Astrocyte (in vitro differentiated cells and primary cell): ENCODE results near the gene ATP1A1. TPM values are rescaled to one million over a fixed set of nuclear protein-coding genes. Genes with fewer than 3 reads are reported as not detected.

Experiments
- DNase-seq: peaks from one replicate; pipeline ENCODE4 v3.0.0-alpha.2; 2010; ENCODE audit warnings: low read depth
- FAIRE-seq: peaks from 2 replicates; lab custom pipeline; 2011; peaks lifted over from hg19 to GRCh38; lab: Jason Lieb, UNC
- H2AFZ ChIP-seq: 2 replicates; pipeline ENCODE4 v1.6.0; 2012; ENCODE audit warnings: low read depth, low read length, inconsistent platforms
- H3K27ac ChIP-seq: 2 replicates; pipeline ENCODE4 v1.5.1; 2011; ENCODE audit warnings: low read depth, low read length, inconsistent platforms
- H3K27me3 ChIP-seq: 2 replicates; pipeline ENCODE4 v1.6.0; 2011; ENCODE audit warnings: low read length, inconsistent platforms; ENCODE audit not compliant: insufficient read depth
- H3K36me3 ChIP-seq: 2 replicates; pipeline ENCODE4 v1.5.1; 2011; ENCODE audit warnings: low read length, inconsistent platforms; ENCODE audit not compliant: insufficient read depth
- H3K4me1 ChIP-seq: 2 replicates; pipeline ENCODE4 v1.5.1; 2011; ENCODE audit warnings: low read length, inconsistent platforms; ENCODE audit not compliant: insufficient read depth
- H3K4me2 ChIP-seq: 2 replicates; pipeline ENCODE4 v1.6.0; 2012; ENCODE audit warnings: low read length, inconsistent platforms
- H3K4me3 ChIP-seq: 2 replicates; pipeline ENCODE4 v1.5.1; 2011; ENCODE audit warnings: low read depth, mild to moderate bottlenecking, low read length, inconsistent platforms; ENCODE audit not compliant: insufficient read depth
- H3K79me2 ChIP-seq: 2 replicates; pipeline ENCODE4 v1.6.0; 2012; ENCODE audit warnings: mild to moderate bottlenecking, low read length, inconsistent platforms; ENCODE audit not compliant: insufficient read depth
- H3K9ac ChIP-seq: 2 replicates; pipeline ENCODE4 v1.6.0; 2012; ENCODE audit warnings: mild to moderate bottlenecking, low read length, inconsistent platforms
- H3K9me3 ChIP-seq: 2 replicates; pipeline ENCODE4 v1.5.1; 2012; ENCODE audit warnings: low read depth, mild to moderate bottlenecking, low read length, inconsistent platforms; ENCODE audit not compliant: insufficient read depth
- H4K20me1 ChIP-seq: 2 replicates; pipeline ENCODE4 v1.6.0; 2012; ENCODE audit warnings: low read length, inconsistent platforms; ENCODE audit not compliant: insufficient read depth
- H3K27ac Mint-ChIP-seq: one replicate; pipeline ENCODE4 v1.8.0; 2021; ENCODE audit warnings: mild to moderate bottlenecking, mixed read lengths; ENCODE audit not compliant: unreplicated experiment
- H3K27me3 Mint-ChIP-seq: one replicate; pipeline ENCODE4 v1.8.0; 2021; ENCODE audit warnings: low read depth, mixed read lengths; ENCODE audit not compliant: unreplicated experiment
- H3K36me3 Mint-ChIP-seq: one replicate; pipeline ENCODE4 v1.8.0; 2021; ENCODE audit warnings: low read depth, mixed read lengths; ENCODE audit not compliant: unreplicated experiment
- H3K4me1 Mint-ChIP-seq: one replicate; pipeline ENCODE4 v1.8.0; 2021; ENCODE audit warnings: low read depth, mixed read lengths; ENCODE audit not compliant: unreplicated experiment
- H3K4me3 Mint-ChIP-seq: one replicate; pipeline ENCODE4 v1.8.0; 2021; ENCODE audit warnings: mild to moderate bottlenecking, moderate library complexity, mixed read lengths; ENCODE audit not compliant: unreplicated experiment
- H3K9me3 Mint-ChIP-seq: one replicate; pipeline ENCODE4 v1.8.0; 2021; ENCODE audit warnings: mild to moderate bottlenecking, mixed read lengths; ENCODE audit not compliant: unreplicated experiment
- EZH2 ChIP-seq: IDR thresholded peaks from 2 replicates; pipeline ENCODE4 v1.6.1; 2012; ENCODE audit warnings: mild to moderate bottlenecking, low read length, inconsistent platforms; ENCODE audit not compliant: insufficient read depth
- total RNA-seq: library from RNA; stranded (reverse); gene quantifications from 2 replicates; pipeline ENCODE4 v1.2.1, GENCODE V29; 2021
- TF ChIP-seq, protein P1 (sequence below): IDR thresholded peaks from 2 replicates; pipeline ENCODE4 v1.5.1; 2011; ENCODE audit warnings: low read depth, mild to moderate bottlenecking, inconsistent platforms, low read length, moderate library complexity; ENCODE audit not compliant: insufficient read depth

The ATP1A1 gene
- total RNA-seq, 1 donor from 2014 or later = 317 TPM

DNA sequence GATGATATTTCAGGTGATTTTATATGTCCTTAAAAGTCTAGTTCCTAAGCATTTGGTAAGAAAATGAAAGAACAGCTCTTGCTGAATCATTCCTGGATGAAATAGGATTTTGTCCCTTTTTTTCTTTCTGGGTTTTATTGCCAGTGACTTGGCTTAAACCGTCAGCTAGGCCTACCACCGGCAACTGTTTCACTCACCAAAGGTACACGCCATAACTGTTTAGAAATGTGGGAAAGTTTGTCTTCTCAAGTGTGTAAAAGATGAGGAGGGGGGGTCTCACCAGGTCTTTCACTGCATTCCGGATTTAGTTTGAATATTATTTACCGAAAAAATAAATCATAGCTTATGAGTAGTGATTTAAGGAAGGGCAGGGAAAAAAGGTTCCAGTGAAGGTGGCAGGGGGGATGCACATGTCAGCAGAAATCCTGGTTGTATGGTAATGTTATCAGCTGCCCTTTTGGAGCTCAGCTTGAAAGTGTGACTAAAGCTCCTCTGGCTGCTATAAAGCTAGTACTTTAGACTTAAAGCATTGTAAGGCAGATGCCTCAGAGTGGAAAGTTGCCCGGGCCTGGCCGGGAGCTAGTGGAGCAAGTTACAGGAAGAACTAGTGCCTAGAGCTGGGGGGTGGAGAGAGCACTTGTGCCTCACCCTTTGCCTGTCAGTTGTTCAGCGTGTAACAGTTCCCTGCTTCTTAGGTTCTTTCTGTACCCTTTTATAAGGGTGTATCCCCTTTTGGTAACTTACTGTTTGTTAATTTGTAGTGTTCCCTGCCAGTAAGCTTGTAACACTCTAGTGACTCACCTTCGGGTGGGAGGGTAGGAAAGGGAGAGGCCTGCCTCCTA is 3.1 kb downstream of the ATP1A1 start:
- peak overlapping the region; percentile 96 for H3K4me2 ChIP-seq
- H3K4me1 Mint-ChIP-seq = peaks cover 54% of the 10 kb centered on the region
- H3K36me3 Mint-ChIP-seq = no peaks in the 10 kb centered on the region
- H3K27ac Mint-ChIP-seq = peak overlapping the region; percentile 85
- H3K9ac ChIP-seq = peak overlapping the region; percentile 89
- no peaks in the 10 kb centered on the region for H3K9me3 Mint-ChIP-seq
- no peaks in the 10 kb centered on the region for H3K27me3 ChIP-seq
- H3K4me1 ChIP-seq = peaks cover 56% of the 10 kb centered on the region
- DNase-seq (peak; percentile 78), FAIRE-seq (no peak)
- H4K20me1 ChIP-seq = peaks cover 60% of the 10 kb centered on the region
- peak overlapping the region; percentile 97 for H3K4me3 Mint-ChIP-seq
- H3K79me2 ChIP-seq = peaks cover 71% of the 10 kb centered on the region
- H3K9me3 ChIP-seq = no peaks in the 10 kb centered on the region
- no peaks in the 10 kb centered on the region for H3K27me3 Mint-ChIP-seq
- no peak overlapping the region for H2AFZ ChIP-seq
- peak overlapping the region; percentile 92 for H3K27ac ChIP-seq
- peak overlapping the region; percentile 32 for H3K4me3 ChIP-seq
- H3K36me3 ChIP-seq = no peaks in the 10 kb centered on the region
- TF ChIP-seq EZH2 = no peak
- TF ChIP-seq, protein P1, sequence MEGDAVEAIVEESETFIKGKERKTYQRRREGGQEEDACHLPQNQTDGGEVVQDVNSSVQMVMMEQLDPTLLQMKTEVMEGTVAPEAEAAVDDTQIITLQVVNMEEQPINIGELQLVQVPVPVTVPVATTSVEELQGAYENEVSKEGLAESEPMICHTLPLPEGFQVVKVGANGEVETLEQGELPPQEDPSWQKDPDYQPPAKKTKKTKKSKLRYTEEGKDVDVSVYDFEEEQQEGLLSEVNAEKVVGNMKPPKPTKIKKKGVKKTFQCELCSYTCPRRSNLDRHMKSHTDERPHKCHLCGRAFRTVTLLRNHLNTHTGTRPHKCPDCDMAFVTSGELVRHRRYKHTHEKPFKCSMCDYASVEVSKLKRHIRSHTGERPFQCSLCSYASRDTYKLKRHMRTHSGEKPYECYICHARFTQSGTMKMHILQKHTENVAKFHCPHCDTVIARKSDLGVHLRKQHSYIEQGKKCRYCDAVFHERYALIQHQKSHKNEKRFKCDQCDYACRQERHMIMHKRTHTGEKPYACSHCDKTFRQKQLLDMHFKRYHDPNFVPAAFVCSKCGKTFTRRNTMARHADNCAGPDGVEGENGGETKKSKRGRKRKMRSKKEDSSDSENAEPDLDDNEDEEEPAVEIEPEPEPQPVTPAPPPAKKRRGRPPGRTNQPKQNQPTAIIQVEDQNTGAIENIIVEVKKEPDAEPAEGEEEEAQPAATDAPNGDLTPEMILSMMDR = no peak

DNA sequence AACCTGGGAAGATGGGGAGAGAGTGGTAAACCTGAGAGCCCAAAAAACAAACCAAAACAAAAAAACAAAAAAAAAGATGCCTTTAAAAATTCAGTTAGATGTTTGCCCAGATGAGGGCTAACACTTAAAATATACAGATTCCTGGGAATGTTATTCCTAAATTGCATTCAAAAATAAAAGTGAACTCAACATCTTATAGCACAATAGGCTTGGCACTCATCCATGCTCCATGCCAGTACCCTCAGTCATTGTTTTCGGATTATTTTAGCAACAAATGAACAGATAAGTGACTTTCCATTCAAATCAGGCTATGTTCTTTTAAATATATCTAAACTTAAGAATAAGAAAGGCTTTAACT is 3.7 kb downstream of the ATP1A1 start:
- DNase-seq (no peak), FAIRE-seq (no peak)
- H3K9me3 Mint-ChIP-seq = no peaks in the 10 kb centered on the region
- TF ChIP-seq EZH2 = no peak
- TF ChIP-seq, protein P1 = no peak
- H3K27me3 Mint-ChIP-seq = no peaks in the 10 kb centered on the region
- H3K4me3 ChIP-seq = peak overlapping the region; percentile 20
- H3K9ac ChIP-seq = peak overlapping the region; percentile 89
- H3K27me3 ChIP-seq = no peaks in the 10 kb centered on the region
- no peak overlapping the region for H2AFZ ChIP-seq
- peaks cover 77% of the 10 kb centered on the region for H3K79me2 ChIP-seq
- no peaks in the 10 kb centered on the region for H3K9me3 ChIP-seq
- H3K27ac Mint-ChIP-seq = peak overlapping the region; percentile 85
- H4K20me1 ChIP-seq = peaks cover 66% of the 10 kb centered on the region
- peak overlapping the region; percentile 96 for H3K4me2 ChIP-seq
- peak overlapping the region; percentile 92 for H3K27ac ChIP-seq
- H3K4me3 Mint-ChIP-seq = peak overlapping the region; percentile 97
- H3K4me1 Mint-ChIP-seq = peaks cover 60% of the 10 kb centered on the region
- H3K36me3 Mint-ChIP-seq = no peaks in the 10 kb centered on the region
- no peaks in the 10 kb centered on the region for H3K36me3 ChIP-seq
- peaks cover 58% of the 10 kb centered on the region for H3K4me1 ChIP-seq
